SW480 (cell line): ENCODE data around the gene IVL.
A peak's percentile ranks its signal among the peaks of the same experiment; 100 is the strongest.

Experiments
- DNase-seq: peaks from one replicate; pipeline ENCODE4 v3.0.0-alpha.2; 2016; ENCODE audit warnings: low spot score

Gene IVL, protein sequence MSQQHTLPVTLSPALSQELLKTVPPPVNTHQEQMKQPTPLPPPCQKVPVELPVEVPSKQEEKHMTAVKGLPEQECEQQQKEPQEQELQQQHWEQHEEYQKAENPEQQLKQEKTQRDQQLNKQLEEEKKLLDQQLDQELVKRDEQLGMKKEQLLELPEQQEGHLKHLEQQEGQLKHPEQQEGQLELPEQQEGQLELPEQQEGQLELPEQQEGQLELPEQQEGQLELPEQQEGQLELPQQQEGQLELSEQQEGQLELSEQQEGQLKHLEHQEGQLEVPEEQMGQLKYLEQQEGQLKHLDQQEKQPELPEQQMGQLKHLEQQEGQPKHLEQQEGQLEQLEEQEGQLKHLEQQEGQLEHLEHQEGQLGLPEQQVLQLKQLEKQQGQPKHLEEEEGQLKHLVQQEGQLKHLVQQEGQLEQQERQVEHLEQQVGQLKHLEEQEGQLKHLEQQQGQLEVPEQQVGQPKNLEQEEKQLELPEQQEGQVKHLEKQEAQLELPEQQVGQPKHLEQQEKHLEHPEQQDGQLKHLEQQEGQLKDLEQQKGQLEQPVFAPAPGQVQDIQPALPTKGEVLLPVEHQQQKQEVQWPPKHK

DNA sequence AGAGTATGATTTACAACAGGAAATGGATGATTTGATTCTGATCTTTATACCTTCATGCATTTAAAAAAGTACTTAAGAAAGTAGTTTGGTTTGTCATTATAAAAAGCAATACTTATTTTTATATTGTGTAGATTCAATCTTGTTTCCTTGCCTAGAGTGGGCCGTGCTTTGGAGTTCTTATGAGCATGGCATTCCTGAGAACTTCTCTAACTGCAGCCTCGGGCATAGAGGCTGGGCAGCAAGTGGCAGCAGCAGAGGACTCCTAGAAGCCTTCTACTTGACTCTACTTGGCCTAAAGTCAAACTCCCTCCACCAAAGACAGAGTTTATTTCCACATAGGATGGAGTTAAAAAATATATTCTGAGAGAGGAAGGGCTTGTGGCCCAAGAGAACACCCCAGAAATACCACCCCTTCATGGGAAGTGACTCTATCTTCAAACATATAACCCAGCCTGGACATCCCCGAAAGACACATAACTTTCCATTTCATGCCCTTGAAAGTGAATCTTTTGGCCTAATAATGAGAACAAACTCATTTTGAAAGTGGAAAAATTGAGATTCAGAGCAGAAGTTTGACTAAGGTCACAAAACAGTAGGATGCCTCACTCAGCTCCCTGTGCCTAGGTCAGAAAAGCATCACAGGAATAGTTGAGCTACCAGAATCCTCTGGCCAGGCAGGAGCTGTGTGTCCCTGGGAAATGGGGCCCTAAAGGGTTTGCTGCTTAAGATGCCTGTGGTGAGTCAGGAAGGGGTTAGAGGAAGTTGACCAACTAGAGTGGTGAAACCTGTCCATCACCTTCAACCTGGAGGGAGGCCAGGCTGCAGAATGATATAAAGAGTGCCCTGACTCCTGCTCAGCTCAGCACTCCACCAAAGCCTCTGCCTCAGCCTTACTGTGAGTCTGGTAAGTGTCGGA lies at the start of gene IVL:
TSS of gene IVL (plus strand) at position 861 of the 916 bp plus-strand sequence. CDS start 1,252 bp downstream, outside the sequence.
- no peak for DNase-seq

- no peak for DNase-seq
These were observed 48.6 kb upstream of the IVL start, which contains the start of gene LCE7A for GRCh38 chr1:152859696-152860095. TSS of gene LCE7A (plus strand) at chr1:152859996. CDS start at chr1:152860698, 702 bp downstream.

- no peak for DNase-seq
These were observed 48.2 kb upstream of the IVL start for GRCh38 chr1:152860129-152860528.

DNA sequence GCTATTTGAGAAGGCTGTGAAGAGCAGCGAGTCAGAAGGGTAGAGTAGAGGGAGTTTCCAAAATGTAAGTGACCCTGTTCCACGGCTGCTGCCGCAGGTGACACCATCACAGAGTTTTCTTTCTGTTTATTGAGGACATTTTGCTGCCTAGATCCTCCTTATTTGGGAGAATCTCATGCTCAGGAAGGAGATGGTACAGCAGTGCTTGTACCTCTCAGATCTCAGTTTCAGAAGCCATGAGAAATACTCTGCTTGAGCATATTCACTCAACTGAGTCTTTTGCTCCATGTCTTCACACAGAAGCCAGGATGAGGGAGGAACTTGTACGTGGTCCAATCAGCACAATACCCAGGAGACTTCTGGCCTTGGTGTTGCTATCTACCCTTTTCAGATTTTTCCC lies 47.0 kb upstream of the IVL start:
- no peak for DNase-seq

DNA sequence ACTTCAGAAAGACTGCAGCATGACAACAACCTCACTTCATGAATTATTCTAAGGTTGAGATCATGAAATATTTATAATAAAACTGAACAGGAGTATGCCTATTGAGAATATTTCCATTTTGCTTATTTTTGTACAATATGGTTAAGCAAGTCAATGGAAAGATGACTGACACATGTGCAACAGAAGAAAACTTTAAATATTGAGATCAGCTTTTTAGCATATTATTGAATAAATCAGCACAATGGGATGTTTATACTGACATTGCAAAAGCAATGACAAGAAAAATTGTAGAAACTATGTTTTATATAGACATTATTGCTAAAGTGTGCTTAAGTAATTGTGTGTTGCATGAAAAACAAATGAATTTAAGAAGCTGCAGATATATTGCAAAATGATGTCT lies 43.9 kb upstream of the IVL start:
- no peak for DNase-seq

DNA sequence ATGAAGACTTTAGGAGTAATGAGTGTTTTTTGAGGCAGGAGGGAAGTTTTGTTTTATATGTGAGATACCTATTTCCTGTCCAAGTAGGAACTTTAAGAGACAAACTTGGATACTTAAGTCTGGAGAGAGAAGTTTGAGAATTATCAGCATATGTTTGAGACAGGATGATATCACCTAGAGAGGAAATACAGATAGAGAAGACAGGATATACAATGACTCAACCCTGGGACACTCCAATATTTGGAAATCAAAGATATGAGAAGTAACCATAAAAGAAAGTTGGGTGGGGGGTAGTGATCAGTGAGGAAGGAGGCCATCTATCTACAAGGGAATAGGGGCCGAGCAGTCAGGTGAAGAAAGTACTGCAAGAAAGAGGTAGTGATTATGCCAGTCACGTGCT lies 42.0 kb upstream of the IVL start:
- DNase-seq: no peak

DNA sequence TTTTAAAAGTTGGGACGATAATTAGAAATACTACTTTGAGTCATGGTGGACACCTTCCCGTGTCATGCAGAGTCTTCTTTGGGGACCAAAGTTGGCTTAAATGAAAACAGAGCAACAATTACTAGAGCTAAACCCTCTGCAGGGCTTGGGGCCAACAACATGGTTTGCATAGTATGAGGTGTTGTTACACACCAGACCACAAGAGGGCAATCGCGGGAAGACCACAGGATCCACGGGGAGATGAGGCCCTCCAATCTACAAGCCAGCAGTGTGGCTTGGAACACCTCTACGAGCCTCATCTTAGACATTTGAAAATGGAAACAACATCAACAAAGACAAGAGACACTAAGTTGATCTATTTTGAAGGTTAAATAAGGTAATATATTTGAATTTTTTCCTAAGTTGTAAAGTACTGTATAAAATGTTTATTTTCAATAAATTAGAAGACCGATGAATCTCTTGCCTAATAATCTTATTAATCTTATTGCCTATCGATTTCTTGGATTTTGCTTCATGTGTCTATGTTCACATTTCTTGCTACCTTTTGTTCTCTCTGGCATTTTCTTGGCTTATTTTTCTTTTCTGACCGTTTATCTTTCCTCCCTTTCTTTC lies 38.4 kb upstream of the IVL start:
- DNase-seq: peak; percentile 63

- DNase-seq: peak; percentile 29
These were observed 37.3 kb upstream of the IVL start for GRCh38 chr1:152870831-152871730.

- DNase-seq: no peak
These were observed 36.6 kb upstream of the IVL start for GRCh38 chr1:152871731-152872126.

GRCh38 chr1:152873495-152873894 lies 34.9 kb upstream of the IVL start:
- no peak for DNase-seq

- no peak for DNase-seq
These were observed 31.5 kb upstream of the IVL start for GRCh38 chr1:152876827-152877226.

- no peak for DNase-seq
These were observed 30.3 kb upstream of the IVL start, which contains the start of gene SMCP for GRCh38 chr1:152878042-152878441. TSS of gene SMCP (plus strand) at chr1:152878322. CDS start at chr1:152884423, 6,101 bp downstream.

DNA sequence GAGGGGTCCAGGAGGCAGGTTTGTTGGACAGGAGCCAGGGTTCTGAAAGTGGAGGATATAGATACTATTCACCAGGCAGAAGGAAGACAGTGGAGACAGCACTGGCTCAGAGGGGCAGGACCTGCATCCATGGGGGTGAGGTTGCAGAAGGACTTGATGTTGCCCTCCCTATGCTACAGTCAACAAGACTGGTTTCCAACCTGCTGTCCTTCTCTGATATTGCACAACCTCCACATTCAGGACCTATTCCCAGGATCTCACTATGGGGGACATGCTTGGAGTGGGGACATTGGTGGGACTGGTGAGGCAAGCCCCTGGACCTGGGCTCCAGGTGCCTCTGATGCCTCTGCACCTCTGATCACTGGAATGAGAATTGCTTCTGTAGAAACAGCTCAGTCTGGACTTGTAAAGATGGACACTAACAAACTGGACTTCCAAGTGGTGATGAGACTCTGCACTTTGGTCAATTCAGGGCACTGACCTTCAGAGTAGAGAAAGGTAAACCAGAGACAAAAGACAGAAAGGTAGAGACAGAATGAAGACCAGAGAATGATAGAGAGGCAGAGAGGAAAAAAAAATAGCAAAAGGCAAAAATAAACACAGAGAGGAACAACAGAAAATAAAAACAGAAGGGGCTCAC lies 28.7 kb upstream of the IVL start:
- DNase-seq: no peak

GRCh38 chr1:152880316-152880715 lies 28.0 kb upstream of the IVL start:
- no peak for DNase-seq

GRCh38 chr1:152880907-152881306 lies 27.4 kb upstream of the IVL start:
- no peak for DNase-seq

GRCh38 chr1:152884085-152884484 lies 24.3 kb upstream of the IVL start:
- DNase-seq: no peak

DNA sequence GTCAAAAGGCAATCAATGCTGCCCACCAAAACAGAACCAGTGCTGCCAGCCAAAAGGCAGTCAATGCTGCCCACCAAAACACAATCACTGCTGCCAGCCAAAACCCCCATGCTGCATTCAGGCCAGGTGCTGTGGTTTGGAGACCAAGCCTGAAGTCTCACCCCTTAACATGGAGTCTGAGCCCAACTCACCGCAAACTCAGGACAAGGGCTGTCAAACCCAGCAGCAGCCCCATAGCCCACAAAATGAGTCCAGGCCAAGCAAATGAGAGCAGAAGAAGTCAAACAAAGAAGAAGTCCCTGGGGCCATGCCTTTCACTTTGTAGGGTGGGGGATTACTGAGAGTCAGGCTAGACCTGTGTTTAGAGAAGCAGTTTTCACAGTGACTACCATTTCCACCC lies 23.8 kb upstream of the IVL start:
- no peak for DNase-seq

DNA sequence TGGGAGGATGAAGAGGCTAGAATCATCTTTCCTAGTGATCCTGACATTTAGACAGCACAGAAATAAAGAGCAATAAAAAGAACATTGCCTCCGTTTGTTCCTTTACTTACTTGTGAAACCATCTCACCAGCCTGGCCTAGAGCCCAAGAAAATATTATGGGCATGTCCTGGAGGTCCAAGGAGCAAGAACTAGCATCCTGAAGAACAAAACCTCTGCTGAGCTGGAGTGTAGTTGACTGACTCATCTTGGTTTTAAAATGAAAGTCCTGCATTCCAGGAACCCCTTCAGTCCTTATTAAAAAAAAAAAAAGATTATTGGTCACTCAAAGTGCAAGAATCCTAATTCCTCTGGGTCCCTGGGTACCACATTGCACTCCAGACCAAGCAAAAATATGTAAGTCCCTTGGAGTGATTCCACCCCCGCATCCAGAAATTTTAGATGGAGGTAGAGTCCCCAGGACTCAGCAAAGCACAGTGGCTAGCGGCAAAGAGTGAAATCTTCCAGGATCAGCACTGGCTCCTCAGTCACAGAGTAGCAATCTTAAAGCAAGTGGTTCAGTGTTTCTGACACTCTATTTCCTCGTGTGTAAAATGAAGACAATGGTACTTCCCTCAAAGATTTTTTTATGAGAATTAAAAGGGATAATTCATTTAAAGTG lies 23.3 kb upstream of the IVL start:
- no peak for DNase-seq

DNA sequence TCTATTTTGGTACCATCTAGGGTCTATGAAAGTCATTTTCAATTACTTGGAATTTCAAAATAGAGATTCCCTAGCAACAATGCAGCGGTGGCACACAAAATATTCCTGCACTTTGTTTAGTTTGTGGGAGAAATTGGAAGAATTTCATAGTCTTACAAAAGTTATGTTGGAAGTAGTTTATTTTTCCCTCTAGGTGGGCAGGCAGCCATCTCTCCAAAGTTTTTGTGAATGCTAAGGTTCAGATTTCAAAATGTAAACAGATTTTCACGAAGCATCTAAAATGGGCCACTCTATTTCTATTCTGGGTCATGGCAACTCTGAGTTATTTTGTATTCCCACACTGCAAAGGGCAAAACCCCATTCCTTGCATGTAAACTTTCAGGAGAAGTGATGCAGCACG lies 22.3 kb upstream of the IVL start:
- no peak for DNase-seq
